OCI-LY3 (cell line): ENCODE measurements around the gene THOP1.

Source experiments
- CTCF ChIP-seq: fragments of 200-600, 300-600 bp; sonication (generic); IDR thresholded peaks from 2 replicates; pipeline ENCODE4 v1.5.1; 2014; ENCODE audit warnings: antibody characterized with exemption, low read length, low read depth
- EZH2phosphoT487 ChIP-seq: fragments of 200-600 bp; shearing (Covaris generic); IDR thresholded peaks from 2 replicates; pipeline ENCODE4 v1.6.1; 2018; ENCODE audit warnings: antibody characterized with exemption, mixed run types, low read depth

- TF ChIP-seq CTCF (no peak), EZH2phosphoT487 (no peak)
These were observed 6.1 kb upstream of the THOP1 start for GRCh38 chr19:2779121-2779740.
